ENCODE results near the gene KRT72.

KRT72 gene

GRCh38 chr12:52579468-52580465 lies 21.5 kb downstream of the KRT72 start:
- DNase-seq (ENCODE audit: low read depth, low spot score), result no peak

- DNase-seq (ENCODE audit: low read depth, low spot score), result no peak
Observed at GRCh38 chr12:52578469-52578868, 22.8 kb downstream of the KRT72 start.

GRCh38 chr12:52577316-52577715 lies 23.9 kb downstream of the KRT72 start:
- DNase-seq (ENCODE audit: low read depth, low spot score), result no peak

- no peak for DNase-seq (ENCODE audit: low read depth, low spot score)
Observed at GRCh38 chr12:52575948-52576347, 25.3 kb downstream of the KRT72 start.

GRCh38 chr12:52575256-52575655 lies 26.0 kb downstream of the KRT72 start:
- DNase-seq (ENCODE audit: low read depth, low spot score), result no peak

GRCh38 chr12:52573743-52574142 lies 27.5 kb downstream of the KRT72 start, which contains the start of gene KRT74:
Gene KRT74, minus strand, starts transcription at chr12:52573843. Its CDS starts 66 bp downstream, at chr12:52573777.
- DNase-seq (ENCODE audit: low read depth, low spot score), result no peak

- DNase-seq (ENCODE audit: low read depth, low spot score), result no peak
Observed at GRCh38 chr12:52573306-52573705, 28.0 kb downstream of the KRT72 start.

GRCh38 chr12:52570511-52570910 lies 30.8 kb downstream of the KRT72 start:
- no peak for DNase-seq (ENCODE audit: low read depth, low spot score)

- DNase-seq (ENCODE audit: low read depth, low spot score), result no peak
Observed at GRCh38 chr12:52568111-52568510, 33.2 kb downstream of the KRT72 start.

- no peak for DNase-seq (ENCODE audit: low read depth, low spot score)
Observed at GRCh38 chr12:52566847-52567291, 34.4 kb downstream of the KRT72 start.

GRCh38 chr12:52564582-52564981 lies 36.7 kb downstream of the KRT72 start:
- no peak for DNase-seq (ENCODE audit: low read depth, low spot score)

- DNase-seq (ENCODE audit: low read depth, low spot score), result no peak
Observed at GRCh38 chr12:52561880-52562449, 39.3 kb downstream of the KRT72 start.

GRCh38 chr12:52559979-52560378 lies 41.3 kb downstream of the KRT72 start:
- DNase-seq (ENCODE audit: low read depth, low spot score), result no peak

GRCh38 chr12:52558781-52559445 lies 42.4 kb downstream of the KRT72 start:
- DNase-seq (ENCODE audit: low read depth, low spot score), result no peak

- no peak for DNase-seq (ENCODE audit: low read depth, low spot score)
Observed at GRCh38 chr12:52557476-52557875, 43.8 kb downstream of the KRT72 start.

- DNase-seq (ENCODE audit: low read depth, low spot score), result no peak
Observed at GRCh38 chr12:52555577-52555976, 45.7 kb downstream of the KRT72 start.

GRCh38 chr12:52552681-52553195 lies 48.5 kb downstream of the KRT72 start, which contains the start of gene KRT71:
Gene KRT71, minus strand, starts transcription at chr12:52553145. Its CDS starts 68 bp downstream, at chr12:52553077.
- DNase-seq (ENCODE audit: low read depth, low spot score), result no peak

- DNase-seq (ENCODE audit: low read depth, low spot score), result no peak
Observed at GRCh38 chr12:52552055-52552454, 49.2 kb downstream of the KRT72 start.

GRCh38 chr12:52551216-52551865 lies 49.9 kb downstream of the KRT72 start:
- DNase-seq (ENCODE audit: low read depth, low spot score), result no peak

GRCh38 chr12:52546126-52546525 lies 55.1 kb downstream of the KRT72 start:
- no peak for DNase-seq (ENCODE audit: low read depth, low spot score)
